Measurements from ENCODE around the gene NEU3. TPM values are rescaled to one million over a fixed set of nuclear protein-coding genes. Genes with fewer than 3 reads are reported as not detected.

Gene NEU3
- total RNA-seq, 1 experiment from 2014 or later, result 19.3 TPM

- peaks cover 11% of the 10 kb centered on the region for H3K36me3 Mint-ChIP-seq (ENCODE audit: insufficient read depth, unreplicated experiment)
- BruUV-seq (replicated peaks), result no TSS peak
- POLR2A ChIA-PET, result no interaction called here
These were observed 13.0 kb downstream of the NEU3 start for GRCh38 chr11:75001686-75002085.

GRCh38 chr11:75002516-75002915 is 13.8 kb downstream of the NEU3 start:
- H3K9me3 Mint-ChIP-seq (ENCODE audit: unreplicated experiment), result no peaks in the 10 kb centered on the region
- Histone ChIP-seq H3K4me3 (ENCODE audit: low read depth, low read length) (no peak overlapping the region), H3K9me3 (no peaks in the 10 kb centered on the region), H3K4me1 (no peaks in the 10 kb centered on the region), H3K36me3 (ENCODE audit: control insufficient read depth, insufficient read depth, low read length) (peaks cover 12% of the 10 kb centered on the region), H3K27me3 (replicated peaks; ENCODE audit: control insufficient read depth, insufficient read depth, low read length) (no peaks in the 10 kb centered on the region)
- TF ChIP-seq CTCF (IDR thresholded peaks at IDR 0.05; ENCODE audit: insufficient read depth in 1 of 2, low read depth in 1 of 2, low read length in 1 of 2, severe bottlenecking in 1 of 2, unreplicated experiment in 1 of 2), result no peak
- peaks cover 11% of the 10 kb centered on the region for H3K36me3 Mint-ChIP-seq (ENCODE audit: insufficient read depth, unreplicated experiment)
- no TSS peak for BruUV-seq (replicated peaks)
- DNase-seq, result no peak
- ChIA-PET POLR2A (no interaction called here), CTCF (interaction anchor here (0.9 to 1.2 kb wide), 2 partner anchors 20 to 61 kb away, joined by 3 read pairs; no protein-coding TSS in a partner anchor)
- intact Hi-C loops (cut with micrococcal nuclease; ENCODE audit: unreplicated experiment), result no loop called here
- H3K27ac Mint-ChIP-seq (ENCODE audit: unreplicated experiment), result no peak overlapping the region
- no peaks in the 10 kb centered on the region for H3K4me1 Mint-ChIP-seq (ENCODE audit: low read depth, unreplicated experiment)
- H3K4me3 Mint-ChIP-seq (ENCODE audit: unreplicated experiment), result no peak overlapping the region
- H3K27me3 Mint-ChIP-seq (ENCODE audit: insufficient read depth, unreplicated experiment), result no peaks in the 10 kb centered on the region

More at GRCh38 chr11:75001686-75002085, 13.0 kb downstream of the NEU3 start:
- Histone ChIP-seq H3K36me3 (ENCODE audit: control insufficient read depth, insufficient read depth, low read length) (peaks cover 9% of the 10 kb centered on the region), H3K9me3 (no peaks in the 10 kb centered on the region), H3K4me1 (no peaks in the 10 kb centered on the region), H3K4me3 (ENCODE audit: low read depth, low read length) (no peak overlapping the region), H3K27me3 (replicated peaks; ENCODE audit: control insufficient read depth, insufficient read depth, low read length) (no peaks in the 10 kb centered on the region)
- intact Hi-C loops (cut with micrococcal nuclease; ENCODE audit: unreplicated experiment), result no loop called here
- no peaks in the 10 kb centered on the region for H3K9me3 Mint-ChIP-seq (ENCODE audit: unreplicated experiment)
- no peaks in the 10 kb centered on the region for H3K27me3 Mint-ChIP-seq (ENCODE audit: insufficient read depth, unreplicated experiment)
- no peak for DNase-seq
- no peak overlapping the region for H3K4me3 Mint-ChIP-seq (ENCODE audit: unreplicated experiment)
- H3K27ac Mint-ChIP-seq (ENCODE audit: unreplicated experiment), result no peak overlapping the region
- no peak for TF ChIP-seq CTCF (IDR thresholded peaks at IDR 0.05; ENCODE audit: insufficient read depth in 1 of 2, low read depth in 1 of 2, low read length in 1 of 2, severe bottlenecking in 1 of 2, unreplicated experiment in 1 of 2)
- H3K4me1 Mint-ChIP-seq (ENCODE audit: low read depth, unreplicated experiment), result no peaks in the 10 kb centered on the region
- CTCF ChIA-PET, result no interaction called here

GRCh38 chr11:75004215-75004614 is 15.5 kb downstream of the NEU3 start:
- BruUV-seq (replicated peaks), result no TSS peak
- Mint-ChIP-seq H3K4me1 (ENCODE audit: low read depth, unreplicated experiment) (no peaks in the 10 kb centered on the region), H3K4me3 (ENCODE audit: unreplicated experiment) (no peak overlapping the region), H3K27me3 (ENCODE audit: insufficient read depth, unreplicated experiment) (no peaks in the 10 kb centered on the region), H3K9me3 (ENCODE audit: unreplicated experiment) (no peaks in the 10 kb centered on the region), H3K27ac (ENCODE audit: unreplicated experiment) (no peak overlapping the region), H3K36me3 (ENCODE audit: insufficient read depth, unreplicated experiment) (peaks cover 5% of the 10 kb centered on the region)
- H3K27me3 ChIP-seq (replicated peaks; ENCODE audit: control insufficient read depth, insufficient read depth, low read length), result no peaks in the 10 kb centered on the region
- no peak for TF ChIP-seq CTCF (IDR thresholded peaks at IDR 0.05; ENCODE audit: insufficient read depth in 1 of 2, low read depth in 1 of 2, low read length in 1 of 2, severe bottlenecking in 1 of 2, unreplicated experiment in 1 of 2)
- no peaks in the 10 kb centered on the region for H3K9me3 ChIP-seq
- peaks cover 12% of the 10 kb centered on the region for H3K36me3 ChIP-seq (ENCODE audit: control insufficient read depth, insufficient read depth, low read length)
- POLR2A ChIA-PET, result interaction anchor here (0.5 kb wide), 1 partner anchor 83 kb away, joined by 3 read pairs; no protein-coding TSS in a partner anchor
- intact Hi-C loops (cut with micrococcal nuclease; ENCODE audit: unreplicated experiment), result no loop called here
- H3K4me3 ChIP-seq (ENCODE audit: low read depth, low read length), result no peak overlapping the region
- CTCF ChIA-PET, result no interaction called here
- DNase-seq, result no peak
- no peaks in the 10 kb centered on the region for H3K4me1 ChIP-seq
